ENCODE measurements around the gene OSBPL9. TPM values are rescaled to one million over a fixed set of nuclear protein-coding genes. Genes with fewer than 3 reads are reported as not detected.

The OSBPL9 gene
- total RNA-seq, 6 experiments from 2014 or later = 39.8 to 54.2 (median 44.8) TPM

GRCh38 chr1:51791888-51792287 is 175.0 kb downstream of the OSBPL9 start:
- peaks cover 42% of the 10 kb centered on the region for H3K4me1 Mint-ChIP-seq (ENCODE audit: low read depth)
- no peak for DNase-seq
- H3K9me3 Mint-ChIP-seq = no peaks in the 10 kb centered on the region
- H3K36me3 Mint-ChIP-seq (ENCODE audit: low read depth) = peaks cover 47% of the 10 kb centered on the region
- peak overlapping the region; percentile 77; the same call in 1 of the 2 replicates for H3K27ac Mint-ChIP-seq
- no peak overlapping the region for H3K4me3 Mint-ChIP-seq
- TF ChIP-seq, protein P1, sequence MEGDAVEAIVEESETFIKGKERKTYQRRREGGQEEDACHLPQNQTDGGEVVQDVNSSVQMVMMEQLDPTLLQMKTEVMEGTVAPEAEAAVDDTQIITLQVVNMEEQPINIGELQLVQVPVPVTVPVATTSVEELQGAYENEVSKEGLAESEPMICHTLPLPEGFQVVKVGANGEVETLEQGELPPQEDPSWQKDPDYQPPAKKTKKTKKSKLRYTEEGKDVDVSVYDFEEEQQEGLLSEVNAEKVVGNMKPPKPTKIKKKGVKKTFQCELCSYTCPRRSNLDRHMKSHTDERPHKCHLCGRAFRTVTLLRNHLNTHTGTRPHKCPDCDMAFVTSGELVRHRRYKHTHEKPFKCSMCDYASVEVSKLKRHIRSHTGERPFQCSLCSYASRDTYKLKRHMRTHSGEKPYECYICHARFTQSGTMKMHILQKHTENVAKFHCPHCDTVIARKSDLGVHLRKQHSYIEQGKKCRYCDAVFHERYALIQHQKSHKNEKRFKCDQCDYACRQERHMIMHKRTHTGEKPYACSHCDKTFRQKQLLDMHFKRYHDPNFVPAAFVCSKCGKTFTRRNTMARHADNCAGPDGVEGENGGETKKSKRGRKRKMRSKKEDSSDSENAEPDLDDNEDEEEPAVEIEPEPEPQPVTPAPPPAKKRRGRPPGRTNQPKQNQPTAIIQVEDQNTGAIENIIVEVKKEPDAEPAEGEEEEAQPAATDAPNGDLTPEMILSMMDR (IDR thresholded peaks at IDR 0.05) = no peak
- H3K27me3 Mint-ChIP-seq (ENCODE audit: insufficient read depth) = peaks cover 3% of the 10 kb centered on the region

DNA sequence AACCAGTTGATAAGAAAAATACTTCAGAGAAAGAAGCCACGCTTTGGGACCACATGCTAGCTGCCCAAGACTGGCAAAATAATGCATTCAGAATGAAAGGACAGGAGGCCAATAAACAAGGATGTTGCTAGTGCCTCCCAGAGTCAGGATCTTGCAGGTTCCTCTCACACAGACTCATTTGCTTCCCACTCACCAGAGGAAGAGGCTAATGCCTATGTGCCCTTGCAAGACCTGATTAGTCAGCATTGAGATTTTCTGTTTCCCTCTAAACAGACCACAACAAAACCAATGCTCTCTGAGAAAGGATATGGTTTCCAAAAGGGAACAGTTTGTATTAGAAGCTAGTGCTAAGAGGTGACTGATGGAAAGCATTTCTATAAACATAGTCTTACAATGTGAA is 176.0 kb downstream of the OSBPL9 start:
- Mint-ChIP-seq H3K36me3 (ENCODE audit: low read depth) (peaks cover 41% of the 10 kb centered on the region), H3K27me3 (ENCODE audit: insufficient read depth) (peaks cover 3% of the 10 kb centered on the region), H3K4me1 (ENCODE audit: low read depth) (peaks cover 42% of the 10 kb centered on the region), H3K4me3 (no peak overlapping the region; the same call in 1 of the 2 replicates), H3K27ac (peak overlapping the region; percentile 77), H3K9me3 (no peaks in the 10 kb centered on the region)
- peak; percentile 74 for DNase-seq
- TF ChIP-seq, protein P1 (IDR thresholded peaks at IDR 0.05) = no peak

DNA sequence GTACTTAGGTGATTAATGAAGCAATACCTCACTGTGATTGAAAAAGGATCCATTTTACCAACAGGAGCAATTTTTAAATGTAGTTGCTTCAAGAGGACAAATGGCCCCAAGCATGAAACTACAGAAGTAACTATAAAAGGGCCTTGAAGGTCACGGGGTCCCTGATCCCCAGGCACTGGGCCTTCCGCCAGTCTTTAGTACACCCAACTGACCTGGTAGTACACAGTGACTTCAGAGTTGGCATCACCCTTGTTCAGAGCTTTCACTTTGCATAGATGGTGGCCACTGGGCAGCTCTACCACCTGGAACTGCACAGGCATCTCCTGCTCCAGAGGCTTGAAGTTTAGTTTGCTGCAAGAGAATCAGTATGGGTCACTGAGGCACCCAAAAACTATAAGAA is 177.4 kb downstream of the OSBPL9 start:
- Mint-ChIP-seq H3K4me1 (ENCODE audit: low read depth) (peaks cover 39% of the 10 kb centered on the region), H3K4me3 (no peak overlapping the region), H3K36me3 (ENCODE audit: low read depth) (peaks cover 43% of the 10 kb centered on the region), H3K27me3 (ENCODE audit: insufficient read depth) (peaks cover 3% of the 10 kb centered on the region), H3K9me3 (no peaks in the 10 kb centered on the region), H3K27ac (peak overlapping the region; percentile 77; the same call in 1 of the 2 replicates)
- no peak for DNase-seq
- TF ChIP-seq, protein P1 (IDR thresholded peaks at IDR 0.05) = no peak

- Mint-ChIP-seq H3K4me1 (ENCODE audit: low read depth) (peaks cover 32% of the 10 kb centered on the region), H3K9me3 (no peaks in the 10 kb centered on the region), H3K27ac (peak overlapping the region; percentile 3; the same call in 1 of the 2 replicates), H3K27me3 (ENCODE audit: insufficient read depth) (peaks cover 3% of the 10 kb centered on the region), H3K36me3 (ENCODE audit: low read depth) (peaks cover 37% of the 10 kb centered on the region), H3K4me3 (no peak overlapping the region)
- DNase-seq = no peak
- TF ChIP-seq, protein P1 (IDR thresholded peaks at IDR 0.05) = no peak
These were observed 178.0 kb downstream of the OSBPL9 start for GRCh38 chr1:51794868-51795267.

GRCh38 chr1:51799372-51799771 is 182.5 kb downstream of the OSBPL9 start:
- H3K4me1 Mint-ChIP-seq (ENCODE audit: low read depth) = no peaks in the 10 kb centered on the region; the same call in 1 of the 2 replicates
- no peaks in the 10 kb centered on the region for H3K27me3 Mint-ChIP-seq (ENCODE audit: insufficient read depth)
- TF ChIP-seq, protein P1 (IDR thresholded peaks at IDR 0.05) = no peak
- no peak overlapping the region for H3K27ac Mint-ChIP-seq
- H3K36me3 Mint-ChIP-seq (ENCODE audit: low read depth) = peaks cover 28% of the 10 kb centered on the region
- H3K4me3 Mint-ChIP-seq = no peak overlapping the region
- H3K9me3 Mint-ChIP-seq = no peaks in the 10 kb centered on the region
- no peak for DNase-seq

- no peak overlapping the region for H3K27ac Mint-ChIP-seq
- peaks cover 3% of the 10 kb centered on the region for H3K27me3 Mint-ChIP-seq (ENCODE audit: insufficient read depth)
- peaks cover 7% of the 10 kb centered on the region for H3K36me3 Mint-ChIP-seq (ENCODE audit: low read depth)
- H3K4me1 Mint-ChIP-seq (ENCODE audit: low read depth) = peaks cover 12% of the 10 kb centered on the region; the same call in 1 of the 2 replicates
- TF ChIP-seq, protein P1 (IDR thresholded peaks at IDR 0.05) = no peak
- DNase-seq = no peak
- H3K4me3 Mint-ChIP-seq = no peak overlapping the region
- H3K9me3 Mint-ChIP-seq = no peaks in the 10 kb centered on the region
These were observed 197.6 kb downstream of the OSBPL9 start for GRCh38 chr1:51814513-51814912.

All from HFFc6 (cell line).